Smooth muscle cell (in vitro differentiated cells): ENCODE measurements around the gene PPP1R12B. TPM values are rescaled to one million over a fixed set of nuclear protein-coding genes. Genes with fewer than 3 reads are reported as not detected.

Source experiments
- DNase-seq: peaks from one replicate; lab custom pipeline; 2025; ENCODE audit not compliant: unreplicated experiment; lab: John Stamatoyannopoulos, UW
- H2AFZ ChIP-seq: fragments of 200-600 bp; sonication (generic); 2 replicates; pipeline ENCODE4 v1.6.0; 2016; ENCODE audit warnings: antibody characterized with exemption, low read depth, mild to moderate bottlenecking
- H3F3A ChIP-seq: fragments of 200-600 bp; sonication (generic); 2 replicates; pipeline ENCODE4 v1.6.0; 2017; ENCODE audit warnings: antibody characterized with exemption, low read depth
- H3K27ac ChIP-seq: fragments of 200-600 bp; sonication (generic); 2 replicates; pipeline ENCODE4 v1.5.1; 2016; ENCODE audit warnings: low read depth, mild to moderate bottlenecking
- H3K27me3 ChIP-seq: fragments of 200-600 bp; sonication (generic); 2 replicates; pipeline ENCODE4 v1.6.1; 2016; ENCODE audit warnings: low read depth, mild to moderate bottlenecking
- H3K36me3 ChIP-seq: fragments of 200-600 bp; sonication (generic); 2 replicates; pipeline ENCODE4 v1.5.1; 2016; ENCODE audit warnings: low read depth
- H3K4me1 ChIP-seq: fragments of 200-600 bp; sonication (generic); 2 replicates; pipeline ENCODE4 v1.5.1; 2016; ENCODE audit warnings: low read depth
- H3K4me2 ChIP-seq: fragments of 200-600 bp; sonication (generic); 2 replicates; pipeline ENCODE4 v1.6.0; 2016; ENCODE audit warnings: mild to moderate bottlenecking
- H3K4me3 ChIP-seq: fragments of 200-600 bp; sonication (generic); 2 replicates; pipeline ENCODE4 v1.5.1; 2016; ENCODE audit warnings: mild to moderate bottlenecking
- H3K79me2 ChIP-seq: fragments of 200-600 bp; sonication (generic); 2 replicates; pipeline ENCODE4 v1.6.0; 2016; ENCODE audit warnings: low read depth, mild to moderate bottlenecking
- H3K9ac ChIP-seq: fragments of 200-600 bp; sonication (generic); 2 replicates; pipeline ENCODE4 v1.6.0; 2016; ENCODE audit warnings: low read depth
- H3K9me3 ChIP-seq: fragments of 200-600 bp; sonication (generic); replicated peaks from 2 replicates; pipeline ENCODE4 v1.5.1; 2016; ENCODE audit warnings: low read depth
- H4K20me1 ChIP-seq: fragments of 200-600 bp; sonication (generic); 2 replicates; pipeline ENCODE4 v1.6.0; 2016; ENCODE audit warnings: low read depth
- CTCF ChIP-seq: fragments of 200-600 bp; sonication (generic); IDR thresholded peaks from 2 replicates; pipeline ENCODE4 v1.5.1; 2017; ENCODE audit warnings: borderline replicate concordance, mild to moderate bottlenecking, antibody characterized with exemption; ENCODE audit not compliant: insufficient read depth, poor library complexity, severe bottlenecking
- WGBS: methylation state at CpG from one replicate; pipeline ENCODE4 v1.1.7; 2016; ENCODE audit warnings: low lambda C conversion rate; 5-methylcytosine and 5-hydroxymethylcytosine counted together
- polyA plus RNA-seq: library from polyadenylated mRNA; unstranded; fragments of >200 nt; fragmentation: Nextera tagmentation; extraction: Ambion mirVana; gene quantifications from 2 replicates; pipeline ENCODE4 v1.2.1, GENCODE V29; 2016
- total RNA-seq: library from RNA; depleted of rRNA; stranded (reverse); fragments of >200 nt; gene quantifications from 2 replicates; pipeline ENCODE4 v1.2.3, GENCODE V29; 2014

PPP1R12B gene
- total and polyA plus RNA-seq, 2 experiments from 2014 or later: 2.8 to 6.7 TPM

GRCh38 chr1:202361224-202361623 lies 12.7 kb downstream of the PPP1R12B start:
- Histone ChIP-seq H4K20me1 (peaks cover 67% of the 10 kb centered on the region), H3K27me3 (no peaks in the 10 kb centered on the region), H3K79me2 (peaks cover 42% of the 10 kb centered on the region), H3K27ac (no peak overlapping the region), H3K9ac (no peak overlapping the region), H3K4me2 (no peak overlapping the region), H3K9me3 (no peaks in the 10 kb centered on the region), H3K36me3 (no peaks in the 10 kb centered on the region), H3K4me1 (no peaks in the 10 kb centered on the region), H3K4me3 (no peak overlapping the region), H3F3A (no peaks in the 10 kb centered on the region), H2AFZ (no peak overlapping the region)
- WGBS: 88% methylated on average over 2 of the region's 2 CpGs
- no peak for TF ChIP-seq CTCF
- DNase-seq: no peak

- Histone ChIP-seq H3K9ac (no peak overlapping the region), H3K27me3 (no peaks in the 10 kb centered on the region), H3K4me3 (no peak overlapping the region), H3K36me3 (no peaks in the 10 kb centered on the region), H3K27ac (no peak overlapping the region), H3K4me2 (no peak overlapping the region), H3K9me3 (no peaks in the 10 kb centered on the region), H3F3A (no peaks in the 10 kb centered on the region), H2AFZ (no peak overlapping the region), H3K79me2 (peaks cover 42% of the 10 kb centered on the region), H4K20me1 (peaks cover 70% of the 10 kb centered on the region), H3K4me1 (no peaks in the 10 kb centered on the region)
- no peak for TF ChIP-seq CTCF
- WGBS: 71% methylated on average over 3 of the region's 3 CpGs
- DNase-seq: no peak
Measured at GRCh38 chr1:202361701-202362100, 13.2 kb downstream of the PPP1R12B start.

- no peak for DNase-seq
- no peak overlapping the region for H3K4me2 ChIP-seq
- H3K79me2 ChIP-seq: peaks cover 42% of the 10 kb centered on the region
- H3K9ac ChIP-seq: no peak overlapping the region
- peaks cover 72% of the 10 kb centered on the region for H4K20me1 ChIP-seq
- no peaks in the 10 kb centered on the region for H3K27me3 ChIP-seq
- no peaks in the 10 kb centered on the region for H3K4me1 ChIP-seq
- no peaks in the 10 kb centered on the region for H3F3A ChIP-seq
- no peak overlapping the region for H3K4me3 ChIP-seq
- H3K36me3 ChIP-seq: no peaks in the 10 kb centered on the region
- H2AFZ ChIP-seq: no peak overlapping the region
- H3K27ac ChIP-seq: no peak overlapping the region
- no peaks in the 10 kb centered on the region for H3K9me3 ChIP-seq
- WGBS: 98% methylated on average over 2 of the region's 2 CpGs
- no peak for TF ChIP-seq CTCF
Measured at GRCh38 chr1:202362212-202362611, 13.7 kb downstream of the PPP1R12B start.

GRCh38 chr1:202365092-202365815 lies 16.8 kb downstream of the PPP1R12B start:
- no peaks in the 10 kb centered on the region for H3K4me1 ChIP-seq
- no peak overlapping the region for H3K9ac ChIP-seq
- H3K36me3 ChIP-seq: no peaks in the 10 kb centered on the region
- no peak for TF ChIP-seq CTCF
- H3K4me2 ChIP-seq: no peak overlapping the region
- peaks cover 17% of the 10 kb centered on the region for H3K79me2 ChIP-seq
- no peaks in the 10 kb centered on the region for H3K9me3 ChIP-seq
- no peaks in the 10 kb centered on the region for H3F3A ChIP-seq
- H3K4me3 ChIP-seq: no peak overlapping the region
- H4K20me1 ChIP-seq: peaks cover 64% of the 10 kb centered on the region
- H3K27ac ChIP-seq: peak overlapping the region; percentile 11
- 59% methylated on average over 4 of the region's 4 CpGs for WGBS
- H3K27me3 ChIP-seq: no peaks in the 10 kb centered on the region
- H2AFZ ChIP-seq: no peak overlapping the region
- no peak for DNase-seq
